IMR-90 (cell line): ENCODE data around the gene EDARADD.

Experiments used
- CTCF ChIP-seq: conservative IDR thresholded peaks from 2 replicates; pipeline ENCODE4 v1.5.1; 2012; ENCODE audit warnings: mild to moderate bottlenecking, low read depth, low read length, improper control_type of control experiment
- FOS ChIP-seq: fragments of 150-350 bp; IDR thresholded peaks from 2 replicates; pipeline ENCODE4 v1.6.1; 2016; ENCODE audit warnings: low read depth, low read length
- MAFK ChIP-seq: IDR thresholded peaks from 2 replicates; pipeline ENCODE4 v1.6.1; 2012; ENCODE audit warnings: low read depth, low read length, improper control_type of control experiment
- MXI1 ChIP-seq: IDR thresholded peaks from 2 replicates; pipeline ENCODE4 v1.6.1; 2012; ENCODE audit warnings: low read depth, mild to moderate bottlenecking, low read length, moderate library complexity, borderline replicate concordance
- NFE2L2 ChIP-seq: fragments of 150-350 bp; IDR thresholded peaks from 2 replicates; pipeline ENCODE4 v1.6.1; 2016; ENCODE audit warnings: low read depth, mild to moderate bottlenecking, low read length
- POLR2A ChIP-seq: IDR thresholded peaks from 2 replicates; pipeline ENCODE4 v1.6.1; 2012; ENCODE audit warnings: mild to moderate bottlenecking, low read depth, low read length
- RCOR1 ChIP-seq: IDR thresholded peaks from 2 replicates; pipeline ENCODE4 v1.6.1; 2012; ENCODE audit warnings: mild to moderate bottlenecking, low read length, improper control_type of control experiment; ENCODE audit not compliant: insufficient replicate concordance
- RFX5 ChIP-seq: IDR thresholded peaks from 2 replicates; pipeline ENCODE4 v1.8.0; 2012; ENCODE audit warnings: low read depth, mild to moderate bottlenecking, low read length, moderate library complexity
- SMC3 ChIP-seq: fragments of 150-350 bp; IDR thresholded peaks from 2 replicates; pipeline ENCODE4 v1.6.1; 2016; ENCODE audit warnings: low read depth, mild to moderate bottlenecking, antibody characterized with exemption, low read length, moderate library complexity

GRCh38 chr1:236522937-236523703 is 129.0 kb downstream of the EDARADD start:
- TF ChIP-seq CTCF (no peak), POLR2A (no peak), SMC3 (no peak), FOS (no peak), RCOR1 (no peak), MAFK (no peak), MXI1 (no peak), RFX5 (no peak), NFE2L2 (no peak)
